Fibroblast of skin of left biceps (primary cell): ENCODE results near the gene INCA1.

Experiments used
- DNase-seq, 2 experiments: peaks; one replicate each; pipeline ENCODE4 v3.0.0-alpha.2; 2013; ENCODE audit warnings: low read depth in 2 of 2

INCA1 gene

GRCh38 chr17:4948931-4949320 is 48.4 kb downstream of the INCA1 start:
- peak; percentile 77 to 83 for DNase-seq

- DNase-seq, result peak; percentile 88 to 90
Observed at GRCh38 chr17:4948166-4948930, 49.0 kb downstream of the INCA1 start, which contains the start of gene PFN1. PFN1 (minus strand) TSS chr17:4948530; CDS start chr17:4948394, 136 bp downstream.

GRCh38 chr17:4947411-4948165 is 49.7 kb downstream of the INCA1 start:
- no peak for DNase-seq

GRCh38 chr17:4947010-4947410 is 50.3 kb downstream of the INCA1 start:
- DNase-seq, result no peak

GRCh38 chr17:4946312-4946976 is 50.9 kb downstream of the INCA1 start:
- no peak for DNase-seq

GRCh38 chr17:4945944-4946280 is 51.4 kb downstream of the INCA1 start:
- no peak for DNase-seq

GRCh38 chr17:4945176-4945943 is 52.0 kb downstream of the INCA1 start:
- no peak for DNase-seq

- DNase-seq, result no peak
Observed at GRCh38 chr17:4944554-4945175, 52.7 kb downstream of the INCA1 start.

- no peak for DNase-seq
Observed at GRCh38 chr17:4944163-4944553, 53.2 kb downstream of the INCA1 start.

GRCh38 chr17:4942760-4943508 is 54.4 kb downstream of the INCA1 start:
- DNase-seq, result no peak

GRCh38 chr17:4941319-4941610 is 56.1 kb downstream of the INCA1 start:
- no peak for DNase-seq

GRCh38 chr17:4940555-4941318 is 56.6 kb downstream of the INCA1 start:
- no peak for DNase-seq

GRCh38 chr17:4939796-4940554 is 57.3 kb downstream of the INCA1 start, which contains the start of the genes RNF167 and SLC25A11:
RNF167 (plus strand) TSS chr17:4940268; CDS start chr17:4940910, 642 bp downstream.
SLC25A11 (minus strand) TSS chr17:4940046; CDS start chr17:4939910, 136 bp downstream.
- DNase-seq, result peak; percentile 100

GRCh38 chr17:4939546-4939795 is 57.9 kb downstream of the INCA1 start:
- no peak for DNase-seq

- DNase-seq, result no peak
Observed at GRCh38 chr17:4938688-4939545, 58.4 kb downstream of the INCA1 start.
